ENCODE data around the gene NDUFAF3. TPM values are rescaled to one million over a fixed set of nuclear protein-coding genes. Genes with fewer than 3 reads are reported as not detected.

NDUFAF3 gene
- total RNA-seq, 1 donor from 2014 or later: 159 TPM

DNA sequence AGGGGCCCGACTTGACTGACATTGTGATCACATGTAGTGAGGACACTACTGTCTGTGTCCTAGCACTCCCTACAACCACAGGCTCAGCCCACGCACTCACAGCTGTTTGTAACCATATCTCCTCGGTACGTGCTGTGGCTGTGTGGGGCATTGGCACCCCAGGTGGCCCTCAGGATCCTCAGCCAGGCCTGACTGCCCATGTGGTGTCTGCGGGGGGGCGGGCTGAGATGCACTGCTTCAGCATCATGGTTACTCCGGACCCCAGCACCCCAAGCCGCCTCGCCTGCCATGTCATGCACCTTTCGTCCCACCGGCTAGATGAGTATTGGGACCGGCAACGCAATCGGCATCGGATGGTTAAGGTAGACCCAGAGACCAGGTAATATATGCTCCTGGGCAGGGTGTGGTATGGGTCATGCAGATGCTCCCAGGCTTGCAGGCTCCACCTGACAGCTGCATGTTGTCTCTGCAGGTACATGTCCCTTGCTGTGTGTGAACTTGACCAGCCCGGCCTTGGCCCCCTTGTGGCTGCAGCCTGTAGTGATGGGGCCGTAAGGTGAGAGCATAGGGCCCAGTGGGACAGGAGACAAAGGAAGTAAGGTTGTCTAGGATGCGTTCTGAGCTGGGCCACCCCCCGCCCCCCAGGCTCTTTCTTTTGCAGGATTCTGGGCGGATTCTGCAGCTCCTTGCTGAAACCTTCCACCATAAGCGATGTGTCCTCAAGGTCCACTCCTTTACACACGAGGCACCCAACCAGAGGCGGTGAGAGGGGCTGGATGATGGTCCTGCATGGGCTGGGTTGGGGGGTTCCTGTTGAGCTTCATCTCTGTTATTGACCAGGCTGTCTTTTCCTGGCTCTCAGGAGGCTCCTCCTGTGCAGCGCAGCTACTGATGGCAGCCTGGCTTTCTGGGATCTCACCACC lies 7.9 kb upstream of the NDUFAF3 start:
- TF ChIP-seq, protein P1, sequence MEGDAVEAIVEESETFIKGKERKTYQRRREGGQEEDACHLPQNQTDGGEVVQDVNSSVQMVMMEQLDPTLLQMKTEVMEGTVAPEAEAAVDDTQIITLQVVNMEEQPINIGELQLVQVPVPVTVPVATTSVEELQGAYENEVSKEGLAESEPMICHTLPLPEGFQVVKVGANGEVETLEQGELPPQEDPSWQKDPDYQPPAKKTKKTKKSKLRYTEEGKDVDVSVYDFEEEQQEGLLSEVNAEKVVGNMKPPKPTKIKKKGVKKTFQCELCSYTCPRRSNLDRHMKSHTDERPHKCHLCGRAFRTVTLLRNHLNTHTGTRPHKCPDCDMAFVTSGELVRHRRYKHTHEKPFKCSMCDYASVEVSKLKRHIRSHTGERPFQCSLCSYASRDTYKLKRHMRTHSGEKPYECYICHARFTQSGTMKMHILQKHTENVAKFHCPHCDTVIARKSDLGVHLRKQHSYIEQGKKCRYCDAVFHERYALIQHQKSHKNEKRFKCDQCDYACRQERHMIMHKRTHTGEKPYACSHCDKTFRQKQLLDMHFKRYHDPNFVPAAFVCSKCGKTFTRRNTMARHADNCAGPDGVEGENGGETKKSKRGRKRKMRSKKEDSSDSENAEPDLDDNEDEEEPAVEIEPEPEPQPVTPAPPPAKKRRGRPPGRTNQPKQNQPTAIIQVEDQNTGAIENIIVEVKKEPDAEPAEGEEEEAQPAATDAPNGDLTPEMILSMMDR (IDR thresholded peaks at IDR 0.05; ENCODE audit: borderline replicate concordance): peak; percentile 48
- H3K36me3 ChIP-seq: peaks cover 48% of the 10 kb centered on the region
- H3K4me1 ChIP-seq: peaks cover 50% of the 10 kb centered on the region
- no peaks in the 10 kb centered on the region for H3K27me3 ChIP-seq (ENCODE audit: low read depth)
- intact Hi-C loops (cut with micrococcal nuclease): no loop called here
- no peak for DNase-seq
- peak overlapping the region; percentile 70 for H3K27ac ChIP-seq (replicated peaks)
- H3K4me3 ChIP-seq: no peak overlapping the region
- no peaks in the 10 kb centered on the region for H3K9me3 ChIP-seq (replicated peaks)

DNA sequence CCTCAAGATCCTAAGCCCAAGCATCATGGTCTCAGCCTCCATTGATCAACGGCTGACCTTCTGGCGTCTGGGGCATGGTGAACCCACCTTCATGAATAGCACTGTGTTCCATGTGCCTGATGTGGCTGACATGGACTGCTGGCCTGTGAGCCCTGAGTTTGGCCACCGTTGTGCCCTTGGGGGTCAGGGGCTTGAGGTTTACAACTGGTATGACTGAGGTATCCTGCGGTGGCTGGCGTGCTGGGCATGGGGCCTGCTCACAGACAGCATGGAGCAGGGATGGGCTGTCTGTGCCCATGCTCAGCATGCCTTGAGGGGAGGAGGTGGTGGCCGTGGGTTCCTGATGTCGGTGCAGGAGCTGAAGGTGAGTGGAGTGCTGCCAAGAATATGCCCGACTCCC lies 6.8 kb upstream of the NDUFAF3 start:
- TF ChIP-seq, protein P1 (IDR thresholded peaks at IDR 0.05; ENCODE audit: borderline replicate concordance): no peak
- H3K27ac ChIP-seq (replicated peaks): no peak overlapping the region
- no peaks in the 10 kb centered on the region for H3K27me3 ChIP-seq (ENCODE audit: low read depth)
- DNase-seq: no peak
- no peaks in the 10 kb centered on the region for H3K9me3 ChIP-seq (replicated peaks)
- peaks cover 48% of the 10 kb centered on the region for H3K36me3 ChIP-seq
- no peak overlapping the region for H3K4me3 ChIP-seq
- peaks cover 60% of the 10 kb centered on the region for H3K4me1 ChIP-seq
- intact Hi-C loops (cut with micrococcal nuclease): no loop called here

DNA sequence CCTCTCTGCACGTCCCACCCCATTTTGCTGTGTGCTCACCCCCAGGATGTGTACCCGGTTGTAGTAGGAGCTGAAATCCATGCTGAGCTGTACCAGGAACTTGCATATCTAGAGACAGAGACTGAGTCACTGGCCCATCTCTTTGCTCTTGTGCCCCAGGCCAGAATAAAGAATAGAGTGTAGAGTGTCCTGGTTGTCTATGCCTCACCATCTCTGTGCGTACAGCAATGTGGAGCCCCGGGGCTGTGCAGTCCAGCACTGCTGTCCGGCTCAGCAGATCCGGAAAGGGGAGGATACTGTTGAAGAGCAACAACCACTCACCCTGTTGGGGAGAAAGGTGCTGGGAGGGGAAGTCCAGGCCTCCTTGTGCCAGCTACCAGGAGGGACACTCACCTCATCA lies 6.2 kb upstream of the NDUFAF3 start:
- Histone ChIP-seq H3K4me3 (no peak overlapping the region), H3K27me3 (ENCODE audit: low read depth) (no peaks in the 10 kb centered on the region), H3K36me3 (peaks cover 48% of the 10 kb centered on the region), H3K4me1 (peaks cover 67% of the 10 kb centered on the region), H3K9me3 (replicated peaks) (no peaks in the 10 kb centered on the region), H3K27ac (replicated peaks) (no peak overlapping the region)
- TF ChIP-seq, protein P1 (IDR thresholded peaks at IDR 0.05; ENCODE audit: borderline replicate concordance): no peak
- DNase-seq: no peak
- intact Hi-C loops (cut with micrococcal nuclease): no loop called here

DNA sequence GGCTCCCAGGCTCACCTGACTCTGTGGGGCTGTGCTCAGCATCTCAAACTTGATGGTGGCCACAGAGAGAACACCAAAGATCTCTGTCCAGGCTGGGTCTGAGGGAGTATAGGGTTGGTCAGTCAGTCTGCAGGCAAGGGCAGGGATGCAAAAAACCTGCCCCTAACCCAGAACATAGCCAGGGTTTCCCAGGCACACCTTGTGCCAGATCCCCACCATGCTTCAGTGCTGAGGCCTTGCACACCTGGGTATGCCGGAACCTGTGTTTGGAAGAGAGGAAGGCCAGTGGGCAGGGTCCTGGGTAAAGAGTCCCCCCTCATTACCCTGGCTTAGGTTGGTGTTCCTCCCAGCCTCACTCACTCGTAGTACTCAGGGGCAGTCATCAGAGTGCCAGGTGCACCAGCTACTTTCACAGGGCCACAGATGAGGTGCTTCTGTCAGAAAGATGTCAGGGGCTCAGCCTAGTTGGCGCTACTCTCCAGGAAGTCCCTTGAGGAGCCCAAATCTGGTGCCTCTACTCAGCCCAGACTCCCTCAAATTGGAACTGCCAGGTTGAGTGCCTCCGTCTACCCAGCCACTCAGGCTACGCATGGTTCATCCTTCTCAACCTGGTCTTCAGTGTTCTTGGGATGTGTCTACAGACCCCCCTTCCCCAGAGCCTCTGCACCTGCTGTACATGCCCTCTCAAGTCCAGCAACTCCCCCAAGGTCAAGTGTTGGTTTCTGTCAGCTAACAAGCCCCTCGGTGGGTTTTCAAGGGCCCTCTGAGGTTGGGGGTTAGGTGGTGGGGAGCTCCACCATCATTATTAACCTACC lies 5.3 kb upstream of the NDUFAF3 start:
- TF ChIP-seq, protein P1 (IDR thresholded peaks at IDR 0.05; ENCODE audit: borderline replicate concordance): no peak
- no peaks in the 10 kb centered on the region for H3K27me3 ChIP-seq (ENCODE audit: low read depth)
- H3K4me3 ChIP-seq: no peak overlapping the region
- no peak for DNase-seq
- H3K27ac ChIP-seq (replicated peaks): no peak overlapping the region
- peaks cover 45% of the 10 kb centered on the region for H3K36me3 ChIP-seq
- intact Hi-C loops (cut with micrococcal nuclease): no loop called here
- H3K4me1 ChIP-seq: peaks cover 68% of the 10 kb centered on the region
- no peaks in the 10 kb centered on the region for H3K9me3 ChIP-seq (replicated peaks)

DNA sequence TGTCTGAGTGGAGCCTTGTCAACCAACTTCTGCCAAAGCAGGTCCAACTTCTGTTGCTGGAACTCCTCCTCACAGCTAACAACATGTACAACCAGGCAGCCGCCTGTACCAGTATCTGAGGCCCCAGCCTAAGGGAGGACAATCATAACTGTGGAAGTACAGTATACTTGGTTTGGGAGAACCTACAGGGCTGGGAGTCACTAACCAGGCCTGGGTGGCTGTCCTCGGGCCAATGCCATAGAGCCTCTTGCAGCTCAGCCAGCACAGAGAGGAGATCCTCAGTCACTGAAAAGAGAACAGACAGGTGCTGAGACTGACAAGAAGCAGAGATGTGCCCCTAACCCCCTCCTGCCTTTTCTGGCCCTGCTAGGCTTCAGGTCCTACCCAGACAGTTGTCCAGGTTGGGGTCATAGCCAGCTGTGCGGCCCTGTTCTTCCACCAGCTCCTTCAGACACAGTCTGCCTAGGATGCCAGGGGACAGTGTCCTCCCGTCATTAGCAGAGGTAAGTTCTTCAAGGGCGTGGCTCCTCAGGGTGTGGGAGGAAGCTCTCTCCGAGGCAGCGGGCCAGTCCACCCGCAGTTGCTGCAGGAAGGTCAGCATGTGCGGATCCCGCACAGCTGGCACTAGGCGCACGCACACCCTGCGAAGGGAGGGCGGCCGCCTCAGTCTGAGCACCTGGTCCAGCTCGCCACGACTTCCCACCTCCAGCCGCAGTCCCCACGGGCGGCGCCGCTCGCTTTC lies 4.5 kb upstream of the NDUFAF3 start:
- no peaks in the 10 kb centered on the region for H3K9me3 ChIP-seq (replicated peaks)
- H3K27me3 ChIP-seq (ENCODE audit: low read depth): no peaks in the 10 kb centered on the region
- H3K27ac ChIP-seq (replicated peaks): peak overlapping the region; percentile 74
- DNase-seq: no peak
- TF ChIP-seq, protein P1 (IDR thresholded peaks at IDR 0.05; ENCODE audit: borderline replicate concordance): no peak
- H3K4me1 ChIP-seq: peaks cover 65% of the 10 kb centered on the region
- peak overlapping the region; percentile 88 for H3K4me3 ChIP-seq
- intact Hi-C loops (cut with micrococcal nuclease): no loop called here
- peaks cover 37% of the 10 kb centered on the region for H3K36me3 ChIP-seq
